ENCODE data around the gene MB21D2. TPM values are rescaled to one million over a fixed set of nuclear protein-coding genes. Genes with fewer than 3 reads are reported as not detected.

Gene MB21D2
- total and polyA plus RNA-seq, 2 of the 8 experiments (the other 6 are each of a cell fraction or from before 2014, with no cell fraction given): 10.0 to 21.0 TPM

GRCh38 chr3:192750201-192750600, 167.5 kb downstream of the MB21D2 start:
- no peak for FAIRE-seq
- Histone ChIP-seq H2BK120ac (replicated peaks; ENCODE audit: low read depth, low read length) (no peak overlapping the region), H2BK5ac (ENCODE audit: low read depth, low read length) (no peak overlapping the region), H3K4ac (replicated peaks; ENCODE audit: insufficient read length, low read depth, low read length) (no peak overlapping the region), H3K9me3 (ENCODE audit: insufficient read depth in 2 of 2, low read depth in 1 of 2, low read length in 1 of 2) (no peaks in the 10 kb centered on the region), H3K27me3 (replicated peaks in 1 of 4; ENCODE audit: control insufficient read depth in 3 of 4, extremely low read depth in 1 of 4, insufficient read depth in 3 of 4, low read length in 3 of 4) (no peaks in the 10 kb centered on the region), H4K8ac (ENCODE audit: extremely low read depth, insufficient read depth, low read length) (no peak overlapping the region), H3K23ac (ENCODE audit: insufficient read length) (no peak overlapping the region), H4K91ac (replicated peaks; ENCODE audit: insufficient read length, low read length) (no peak overlapping the region), H4K20me1 (replicated peaks in 1 of 2; ENCODE audit: control insufficient read depth in 1 of 2, insufficient read depth in 2 of 2, low read length in 2 of 2) (no peaks in the 10 kb centered on the region), H3K18ac (ENCODE audit: extremely low read depth, low read length) (no peak overlapping the region), H4K5ac (ENCODE audit: insufficient read length, low read depth, low read length) (no peak overlapping the region), H2BK12ac (ENCODE audit: low read depth, low read length) (no peak overlapping the region; the same call in 1 of the 2 replicates), H3K27ac (ENCODE audit: low read depth, low read length) (no peak overlapping the region), H3K36me3 (ENCODE audit: control insufficient read depth in 2 of 4, insufficient read depth in 4 of 4, low read length in 3 of 4) (no peaks in the 10 kb centered on the region; a peak in 1 of 8 replicates), H3K9ac (replicated peaks in 1 of 4; ENCODE audit: extremely low read depth in 1 of 4, low read depth in 3 of 4, low read length in 3 of 4) (no peak overlapping the region), H2BK15ac (ENCODE audit: low read length) (no peak overlapping the region), H3K4me3 (ENCODE audit: extremely low read depth in 1 of 4, insufficient read depth in 2 of 4, low read depth in 3 of 4, low read length in 4 of 4) (no peak overlapping the region), H3K23me2 (ENCODE audit: low read depth, low read length) (no peaks in the 10 kb centered on the region), H3K14ac (ENCODE audit: insufficient read length) (no peak overlapping the region), H3K79me1 (ENCODE audit: low read depth, low read length) (no peaks in the 10 kb centered on the region), H3K56ac (replicated peaks; ENCODE audit: insufficient read length, low read depth, low read length) (no peak overlapping the region), H2AK5ac (ENCODE audit: low read depth, low read length) (no peak overlapping the region), H2BK20ac (ENCODE audit: low read length) (no peak overlapping the region), H3K4me2 (ENCODE audit: insufficient read depth in 1 of 2, low read depth in 2 of 2, low read length in 2 of 2) (no peak overlapping the region), H3K79me2 (ENCODE audit: control insufficient read depth in 1 of 2, insufficient read depth in 2 of 2, low read length in 2 of 2) (no peaks in the 10 kb centered on the region), H3K4me1 (replicated peaks in 1 of 4; ENCODE audit: control insufficient read depth in 3 of 4, insufficient read depth in 4 of 4, low read length in 3 of 4) (peaks cover 2 to 23% (median 20%) of the 10 kb centered on the region in 4 experiments), H2AFZ (ENCODE audit: low read length) (no peak overlapping the region)
- CTCF ChIA-PET (ENCODE audit: partially characterized antibody): interaction anchor here (0.7 kb wide), 1 partner anchor 22 kb away, joined by 3 read pairs; no protein-coding TSS in a partner anchor
- 55% methylated on average over 5 of the region's 5 CpGs; no CpG with 5 or more reads in 1 of the 2 experiments for WGBS, 2 experiments (ENCODE audit: extremely low coverage in 1 of 2, insufficient coverage in 1 of 2, insufficient read length in 1 of 2, insufficient replicate concordance in 2 of 2, low coverage in 1 of 2, low lambda C conversion rate in 2 of 2, missing lambda C conversion rate in 1 of 2)
- POLR2A ChIA-PET (ENCODE audit: partially characterized antibody): no interaction called here
- DNase-seq (ENCODE audit: low read depth in 1 of 2, low spot score in 2 of 2): no peak

Measured in H1 (cell line).